ENCODE results near the gene FASTKD2.

DNA sequence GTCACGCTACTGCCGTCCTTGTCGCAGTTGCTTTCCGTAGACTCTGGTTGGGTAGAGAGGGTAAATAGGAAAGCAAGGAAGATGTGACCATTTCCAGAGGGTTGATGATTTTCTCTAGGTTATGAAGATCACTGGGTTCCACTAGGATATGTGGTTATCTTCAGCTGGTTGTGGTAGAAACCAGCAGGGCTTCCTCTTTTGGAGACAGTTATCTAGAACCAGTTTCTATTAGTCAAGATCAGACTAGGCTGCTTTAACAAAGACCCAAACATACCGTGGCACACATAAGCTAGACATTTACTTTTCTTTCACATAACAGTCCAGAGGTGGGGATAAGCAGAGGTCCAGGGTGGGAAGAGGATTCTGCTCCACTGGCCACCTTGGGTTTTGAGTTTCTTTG, 59.6 kb downstream of the FASTKD2 start:
- TF ChIP-seq CTCF (IDR thresholded peaks at IDR 0.05; ENCODE audit: extremely low read depth in 1 of 2, insufficient read depth in 1 of 2, low read depth in 1 of 2, low read length in 2 of 2) = no peak
- TF ChIP-seq POLR2A (IDR thresholded peaks at IDR 0.05; ENCODE audit: low read depth, low read length) = no peak
- TF ChIP-seq POLR2AphosphoS5 (IDR thresholded peaks at IDR 0.05; ENCODE audit: insufficient read depth, low read depth, low read length) = no peak
- TF ChIP-seq MAX (IDR thresholded peaks at IDR 0.05; ENCODE audit: insufficient read depth, insufficient read length) = no peak
- no peak for TF ChIP-seq EZH2 (IDR thresholded peaks at IDR 0.05; ENCODE audit: borderline replicate concordance, low read depth, low read length, severe bottlenecking)
- TF ChIP-seq MYC (IDR thresholded peaks at IDR 0.05; ENCODE audit: low read depth, low read length) = no peak
- TF ChIP-seq GATA2 (IDR thresholded peaks at IDR 0.05; ENCODE audit: insufficient read depth, insufficient read length, low read depth, low read length) = no peak

Measured in endothelial cell of umbilical vein (primary cell).